HEK293T (cell line): Measurements from ENCODE around the gene HOXC6.

ENCODE experiments used
- CTCF ChIA-PET: fragments of 350-600 bp; formaldehyde crosslinking; extraction: SDS; loops from one replicate; lab custom pipeline; 2021; ENCODE audit warnings: antibody characterized with exemption, inconsistent platforms; lab: Yijun Ruan, JAX
- POLR2A ChIA-PET: fragments of 350-600 bp; formaldehyde crosslinking; extraction: SDS; loops from one replicate; lab custom pipeline; 2020; ENCODE audit warnings: antibody characterized with exemption, inconsistent platforms; lab: Yijun Ruan, JAX
- DNase-seq: peaks from one replicate; pipeline ENCODE4 v3.0.0; 2012; ENCODE audit warnings: mixed read lengths; ENCODE audit errors: extremely low spot score
- ARNT ChIP-seq: fragments of 450-650 bp; IDR thresholded peaks from 2 replicates; pipeline ENCODE4 v1.6.1; 2017; ENCODE audit warnings: mild to moderate bottlenecking
- BHLHE40 ChIP-seq: fragments of 450-650 bp; IDR thresholded peaks from 2 replicates; pipeline ENCODE4 v1.6.1; 2016; ENCODE audit warnings: mild to moderate bottlenecking, moderate library complexity, borderline replicate concordance
- CTBP1 ChIP-seq: fragments of 450-650 bp; IDR thresholded peaks from 2 replicates; pipeline ENCODE4 v1.6.1; 2016; ENCODE audit warnings: borderline replicate concordance
- ELF4 ChIP-seq: fragments of 450-650 bp; IDR thresholded peaks from 2 replicates; pipeline ENCODE4 v1.6.1; 2017; ENCODE audit warnings: antibody characterized with exemption
- FOXA1 ChIP-seq: fragments of 450-650 bp; IDR thresholded peaks from 2 replicates; pipeline ENCODE4 v1.6.1; 2016; ENCODE audit warnings: mild to moderate bottlenecking
- FOXK2 ChIP-seq: fragments of 450-650 bp; IDR thresholded peaks from 2 replicates; pipeline ENCODE4 v1.6.1; 2016; ENCODE audit warnings: mild to moderate bottlenecking
- HDGF ChIP-seq: fragments of 450-650 bp; IDR thresholded peaks from 2 replicates; pipeline ENCODE4 v1.6.1; 2017; ENCODE audit warnings: antibody characterized with exemption, borderline replicate concordance
- L3MBTL2 ChIP-seq: fragments of 450-650 bp; conservative IDR thresholded peaks from 2 replicates; pipeline ENCODE4 v1.6.1; 2016; ENCODE audit warnings: mild to moderate bottlenecking
- LEF1 ChIP-seq: fragments of 450-650 bp; IDR thresholded peaks from 2 replicates; pipeline ENCODE4 v1.6.1; 2017; ENCODE audit warnings: mild to moderate bottlenecking, borderline replicate concordance
- NFRKB ChIP-seq: fragments of 450-650 bp; IDR thresholded peaks from 2 replicates; pipeline ENCODE4 v1.6.1; 2016; ENCODE audit warnings: mild to moderate bottlenecking, moderate library complexity
- SP1 ChIP-seq: fragments of 450-650 bp; IDR thresholded peaks from 2 replicates; pipeline ENCODE4 v1.6.1; 2017
- SUZ12 ChIP-seq: fragments of 450-650 bp; IDR thresholded peaks from 2 replicates; pipeline ENCODE4 v1.6.1; 2016; ENCODE audit warnings: mild to moderate bottlenecking
- TARDBP ChIP-seq: fragments of 450-650 bp; IDR thresholded peaks from 2 replicates; pipeline ENCODE4 v1.6.1; 2016
- ZNF384 ChIP-seq: fragments of 450-650 bp; IDR thresholded peaks from 2 replicates; pipeline ENCODE4 v1.6.1; 2016
- TF ChIP-seq, protein P1 (sequence below): fragments of 450-650 bp; IDR thresholded peaks from 2 replicates; pipeline ENCODE4 v1.6.1; 2016

Gene HOXC6

DNA sequence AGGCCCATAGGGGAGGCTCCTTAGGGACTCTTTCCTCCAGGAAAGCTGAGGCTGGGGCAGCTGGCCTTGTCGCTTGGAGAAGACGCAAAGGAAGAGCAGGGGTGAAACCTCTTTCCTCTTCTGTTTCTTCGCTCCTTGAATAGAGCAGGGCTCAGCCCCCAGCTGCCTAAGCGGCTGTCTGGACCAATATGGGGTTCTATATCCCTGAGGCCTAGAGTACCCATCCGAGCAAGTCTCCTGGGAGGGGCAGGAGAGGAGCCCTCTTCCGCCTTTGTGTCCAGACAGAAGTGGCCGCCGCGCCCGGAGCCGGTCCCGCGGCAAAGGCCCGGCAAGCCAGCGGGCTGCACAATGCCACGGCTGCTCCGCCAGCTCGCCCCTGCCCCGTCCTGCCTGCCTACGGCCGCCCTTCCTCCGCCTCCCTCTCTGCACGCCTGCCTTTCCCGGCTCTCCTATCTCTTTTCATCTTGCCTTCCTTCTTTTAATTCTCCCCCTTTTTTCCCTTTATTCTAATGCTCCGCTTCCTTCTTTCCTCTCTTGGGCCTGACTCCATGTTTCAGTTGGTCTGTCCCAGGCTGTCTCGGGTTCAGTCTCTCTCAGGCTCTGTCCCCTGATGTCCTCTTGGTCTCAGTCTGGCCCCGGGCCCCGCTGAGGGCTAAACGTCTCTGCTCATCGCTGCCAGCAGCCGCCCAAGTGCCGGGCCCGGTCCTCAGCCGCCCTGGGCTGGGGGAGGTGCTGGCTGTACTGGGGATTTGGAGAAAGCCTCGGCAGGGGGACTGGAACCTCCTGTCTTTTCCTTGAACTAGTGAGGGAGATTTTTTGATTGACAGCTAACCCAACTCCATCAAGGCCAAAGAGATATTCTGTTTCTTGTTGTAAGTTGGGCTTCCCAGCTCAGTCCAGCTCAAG lies 30.8 kb upstream of the HOXC6 start:
- ChIA-PET CTCF (interaction anchor here (0.6 to 4.8 kb wide), 6 partner anchors 9 to 241 kb away, joined by 3 to 27 read pairs (median 5); partner anchors contain the start of gene HOXC10), POLR2A (interaction anchor here (0.7 to 7.6 kb wide), 7 partner anchors 11 to 210 kb away, joined by 3 to 69 read pairs (median 4); partner anchors contain the start of genes HOXC10 and HOXC8)
- TF ChIP-seq, protein P1, sequence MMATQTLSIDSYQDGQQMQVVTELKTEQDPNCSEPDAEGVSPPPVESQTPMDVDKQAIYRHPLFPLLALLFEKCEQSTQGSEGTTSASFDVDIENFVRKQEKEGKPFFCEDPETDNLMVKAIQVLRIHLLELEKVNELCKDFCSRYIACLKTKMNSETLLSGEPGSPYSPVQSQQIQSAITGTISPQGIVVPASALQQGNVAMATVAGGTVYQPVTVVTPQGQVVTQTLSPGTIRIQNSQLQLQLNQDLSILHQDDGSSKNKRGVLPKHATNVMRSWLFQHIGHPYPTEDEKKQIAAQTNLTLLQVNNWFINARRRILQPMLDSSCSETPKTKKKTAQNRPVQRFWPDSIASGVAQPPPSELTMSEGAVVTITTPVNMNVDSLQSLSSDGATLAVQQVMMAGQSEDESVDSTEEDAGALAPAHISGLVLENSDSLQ, result peak; percentile 98
- peak; percentile 48; the same call in 1 of the 2 replicates for TF ChIP-seq CTBP1
- no peak for TF ChIP-seq SP1
- no peak for DNase-seq

DNA sequence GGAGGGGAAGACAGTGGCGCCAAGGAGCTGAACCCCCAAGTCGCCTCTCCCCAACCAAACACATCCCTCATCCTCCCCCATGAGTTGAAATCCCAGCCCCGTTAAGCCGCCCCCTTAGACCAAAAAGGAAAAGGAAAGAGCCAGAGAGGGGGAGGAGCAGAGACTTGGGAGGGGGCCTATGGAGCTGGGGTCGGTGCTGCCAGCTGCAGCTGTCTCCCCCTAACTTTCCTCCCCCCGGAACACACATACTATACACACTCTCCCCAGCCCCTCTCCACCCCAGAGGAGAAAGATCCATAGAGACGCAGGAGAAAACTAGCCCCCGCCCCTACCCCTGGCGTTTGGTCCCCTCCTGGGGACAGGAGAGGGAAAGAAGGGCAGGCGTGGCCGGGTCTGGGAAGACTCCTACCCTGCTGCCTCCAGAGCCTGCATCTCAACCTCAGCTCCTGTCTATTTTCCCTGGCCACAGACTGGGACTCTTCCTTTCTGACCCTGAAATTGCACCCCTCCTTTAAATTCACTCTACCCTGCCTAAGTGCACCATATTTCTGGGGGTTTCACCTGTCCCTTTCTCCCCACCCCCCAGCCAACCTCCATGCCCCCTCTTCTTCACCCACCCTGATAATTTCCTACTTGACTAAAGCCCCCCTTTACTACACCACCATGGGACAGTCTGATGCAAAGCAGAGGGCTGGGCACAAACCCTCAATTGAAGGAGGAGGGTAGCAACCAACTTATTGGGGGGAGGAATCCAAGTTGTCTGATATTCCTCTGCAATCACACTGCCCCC lies 29.9 kb upstream of the HOXC6 start:
- no peak for TF ChIP-seq FOXA1
- no peak for DNase-seq
- CTCF ChIA-PET, result interaction anchor here (0.6 to 4.8 kb wide), 8 partner anchors 10 to 255 kb away, joined by 3 to 27 read pairs (median 4); partner anchors contain the start of gene HOXC10
- POLR2A ChIA-PET, result interaction anchor here (0.7 to 7.6 kb wide), 5 partner anchors 11 to 210 kb away, joined by 3 to 69 read pairs (median 3); partner anchors contain the start of gene HOXC10

DNA sequence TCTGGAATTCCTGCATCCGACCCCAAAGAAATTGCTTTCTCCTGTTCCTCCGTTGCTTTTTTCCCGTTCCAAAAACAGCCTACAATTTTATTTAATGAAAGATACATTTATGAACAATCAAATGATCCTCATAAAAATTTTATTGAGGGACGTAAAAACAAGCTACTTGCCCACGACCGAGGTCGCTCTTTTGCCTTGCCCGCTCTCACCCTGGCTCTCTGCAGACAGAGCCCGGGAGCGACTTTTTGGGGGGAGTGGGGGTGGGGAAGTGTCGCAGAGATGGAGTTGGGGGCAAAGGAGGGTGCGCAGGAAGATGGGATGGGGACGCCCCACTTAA lies 29.4 kb upstream of the HOXC6 start:
- ChIA-PET CTCF (interaction anchor here (0.8 to 4.8 kb wide), 4 partner anchors 10 to 256 kb away, joined by 3 to 27 read pairs (median 8); partner anchors contain the start of gene HOXC10), POLR2A (interaction anchor here (0.8 to 7.6 kb wide), 3 partner anchors 12 to 218 kb away, joined by 3 to 69 read pairs (median 27); partner anchors contain the start of gene HOXC10)
- no peak for DNase-seq
- TF ChIP-seq L3MBTL2, result no peak

DNA sequence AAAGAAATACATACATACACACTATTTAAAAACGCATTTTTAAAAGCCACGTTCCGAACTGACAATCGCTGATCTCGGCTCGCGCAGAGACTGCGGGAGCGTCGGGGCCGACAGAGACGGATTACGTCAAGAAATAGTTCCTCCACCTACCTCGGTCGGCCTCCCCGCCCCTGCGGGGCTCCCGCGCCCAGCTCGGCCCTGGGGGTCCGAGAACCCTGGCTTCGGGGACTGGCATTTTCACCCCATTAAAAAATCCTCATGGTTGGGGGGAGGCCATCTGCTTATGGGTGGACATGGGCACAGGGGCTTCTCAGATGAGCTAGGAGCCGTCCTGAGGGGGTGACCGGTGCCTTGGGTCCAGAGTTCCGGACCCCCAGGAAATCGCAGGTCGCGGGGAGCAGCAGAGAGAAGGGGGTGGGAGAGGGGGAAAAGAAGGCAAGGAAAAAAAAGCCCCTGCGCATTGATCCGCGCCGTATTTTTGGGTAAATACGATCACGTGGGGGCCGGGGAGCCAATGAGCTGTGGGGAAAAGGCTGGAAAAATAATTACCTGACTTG lies 28.6 kb upstream of the HOXC6 start:
- no peak for DNase-seq
- POLR2A ChIA-PET, result interaction anchor here (0.6 to 7.6 kb wide), 18 partner anchors 8 to 280 kb away, joined by 3 to 69 read pairs (median 4); partner anchors contain the start of genes HOXC10, HOXC8 and SMUG1
- CTCF ChIA-PET, result interaction anchor here (0.7 to 4.8 kb wide), 6 partner anchors 9 to 33 kb away, joined by 3 to 27 read pairs (median 5); partner anchors contain the start of genes HOXC10 and HOXC5
- TF ChIP-seq ZNF384 (no peak), FOXA1 (no peak)
- TF ChIP-seq, protein P1, result peak; percentile 96

DNA sequence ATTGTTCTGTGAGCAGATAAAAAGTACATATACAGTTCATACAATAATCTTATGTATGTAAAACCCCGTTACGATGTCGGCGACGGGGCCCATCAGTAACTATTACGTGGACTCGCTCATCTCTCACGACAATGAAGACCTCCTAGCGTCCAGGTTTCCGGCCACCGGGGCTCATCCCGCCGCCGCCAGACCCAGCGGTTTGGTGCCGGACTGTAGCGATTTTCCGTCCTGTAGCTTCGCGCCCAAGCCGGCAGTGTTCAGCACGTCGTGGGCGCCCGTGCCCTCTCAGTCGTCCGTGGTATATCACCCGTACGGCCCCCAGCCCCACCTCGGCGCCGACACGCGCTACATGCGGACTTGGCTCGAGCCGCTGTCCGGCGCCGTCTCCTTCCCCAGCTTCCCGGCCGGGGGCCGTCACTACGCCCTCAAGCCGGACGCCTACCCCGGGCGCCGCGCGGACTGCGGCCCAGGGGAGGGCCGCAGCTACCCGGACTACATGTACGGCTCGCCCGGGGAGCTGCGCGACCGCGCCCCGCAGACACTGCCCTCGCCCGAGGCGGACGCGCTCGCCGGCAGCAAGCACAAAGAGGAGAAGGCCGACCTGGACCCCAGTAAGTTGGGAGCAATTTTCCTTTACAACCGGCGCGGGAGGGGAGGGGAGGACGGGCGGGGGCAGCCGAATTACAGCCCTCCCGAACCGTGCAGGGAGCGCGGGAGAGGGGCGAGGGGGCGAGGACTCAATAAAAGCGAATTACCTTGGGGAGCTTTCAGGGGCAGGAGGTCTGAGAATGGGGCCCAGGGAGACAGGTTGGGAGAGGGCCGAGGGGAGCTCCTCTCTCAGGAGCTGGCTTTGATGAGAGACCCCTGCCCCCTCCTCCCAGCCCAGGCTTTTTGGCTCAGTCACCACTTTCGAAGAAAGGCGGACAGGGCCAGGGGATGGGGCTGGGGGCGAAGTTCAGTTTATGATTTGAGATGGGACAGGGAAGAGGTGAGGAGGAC lies 27.8 kb upstream of the HOXC6 start, which contains the start of gene HOXC9:
HOXC9 (plus strand) TSS at position 46 of the 999 bp plus-strand sequence; CDS start at position 74, 28 bp downstream.
- CTCF ChIA-PET, result interaction anchor here (0.7 to 4.8 kb wide), 6 partner anchors 10 to 38 kb away, joined by 3 to 27 read pairs (median 4); partner anchors contain the start of genes HOXC10 and HOXC5
- no peak for TF ChIP-seq SP1
- TF ChIP-seq, protein P1, result no peak
- no peak; the same call in 1 of the 2 replicates for TF ChIP-seq L3MBTL2
- no peak for TF ChIP-seq FOXA1
- TF ChIP-seq ZNF384, result no peak
- no peak for TF ChIP-seq BHLHE40
- no peak for TF ChIP-seq SUZ12
- TF ChIP-seq ELF4, result no peak
- TF ChIP-seq FOXK2, result no peak
- TF ChIP-seq LEF1, result no peak
- TF ChIP-seq ARNT, result no peak
- no peak for TF ChIP-seq NFRKB
- no peak for TF ChIP-seq HDGF
- no peak for TF ChIP-seq TARDBP
- DNase-seq, result no peak
- POLR2A ChIA-PET, result interaction anchor here (0.6 to 7.6 kb wide), 18 partner anchors 8 to 279 kb away, joined by 3 to 69 read pairs (median 4); partner anchors contain the start of genes HOXC10, HOXC8 and SMUG1
